Astrocyte (in vitro differentiated cells and primary cell): Measurements from ENCODE around the gene DNAH6.

Source experiments
- EZH2 ChIP-seq: IDR thresholded peaks from 2 replicates; pipeline ENCODE4 v1.6.1; 2012; ENCODE audit warnings: mild to moderate bottlenecking, low read length, inconsistent platforms; ENCODE audit not compliant: insufficient read depth
- TF ChIP-seq, protein P1 (sequence below): IDR thresholded peaks from 2 replicates; pipeline ENCODE4 v1.5.1; 2011; ENCODE audit warnings: low read depth, mild to moderate bottlenecking, inconsistent platforms, low read length, moderate library complexity; ENCODE audit not compliant: insufficient read depth

DNA sequence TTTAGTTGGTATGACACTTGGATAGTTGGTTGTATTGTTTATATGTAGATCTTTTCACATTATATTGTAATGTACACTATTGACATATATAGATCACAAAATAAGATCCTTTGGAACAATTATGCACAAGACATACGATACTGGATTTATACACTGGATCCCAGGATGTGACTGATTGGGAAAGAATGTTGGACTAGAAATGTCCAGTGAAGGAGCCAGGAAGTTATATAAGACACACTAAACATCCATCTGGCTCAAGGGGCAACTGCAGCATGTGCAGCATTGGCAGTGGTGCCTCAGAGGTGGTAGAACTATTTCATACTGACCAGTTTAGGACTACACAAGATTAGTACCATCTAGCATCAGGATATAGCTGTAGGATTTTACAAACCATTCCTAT, 259.7 kb downstream of the DNAH6 start:
- TF ChIP-seq, protein P1, sequence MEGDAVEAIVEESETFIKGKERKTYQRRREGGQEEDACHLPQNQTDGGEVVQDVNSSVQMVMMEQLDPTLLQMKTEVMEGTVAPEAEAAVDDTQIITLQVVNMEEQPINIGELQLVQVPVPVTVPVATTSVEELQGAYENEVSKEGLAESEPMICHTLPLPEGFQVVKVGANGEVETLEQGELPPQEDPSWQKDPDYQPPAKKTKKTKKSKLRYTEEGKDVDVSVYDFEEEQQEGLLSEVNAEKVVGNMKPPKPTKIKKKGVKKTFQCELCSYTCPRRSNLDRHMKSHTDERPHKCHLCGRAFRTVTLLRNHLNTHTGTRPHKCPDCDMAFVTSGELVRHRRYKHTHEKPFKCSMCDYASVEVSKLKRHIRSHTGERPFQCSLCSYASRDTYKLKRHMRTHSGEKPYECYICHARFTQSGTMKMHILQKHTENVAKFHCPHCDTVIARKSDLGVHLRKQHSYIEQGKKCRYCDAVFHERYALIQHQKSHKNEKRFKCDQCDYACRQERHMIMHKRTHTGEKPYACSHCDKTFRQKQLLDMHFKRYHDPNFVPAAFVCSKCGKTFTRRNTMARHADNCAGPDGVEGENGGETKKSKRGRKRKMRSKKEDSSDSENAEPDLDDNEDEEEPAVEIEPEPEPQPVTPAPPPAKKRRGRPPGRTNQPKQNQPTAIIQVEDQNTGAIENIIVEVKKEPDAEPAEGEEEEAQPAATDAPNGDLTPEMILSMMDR, result no peak
- TF ChIP-seq EZH2, result no peak
